HepG2 (cell line): ENCODE data around the gene SNRNP27. TPM values are rescaled to one million over a fixed set of nuclear protein-coding genes. Genes with fewer than 3 reads are reported as not detected.

Source experiments
- ARNT ChIP-seq: fragments of 450-650 bp; IDR thresholded peaks from 2 replicates; pipeline ENCODE4 v1.6.1; 2017
- BRD4 ChIP-seq: sonication (generic); formaldehyde crosslinking; IDR thresholded peaks from 2 replicates; pipeline ENCODE4 v1.4.0; 2020; ENCODE audit warnings: missing genetic modification reagents
- CCDC6 ChIP-seq: sonication (generic); formaldehyde crosslinking; IDR thresholded peaks from 2 replicates; pipeline ENCODE4 v1.8.1; 2022; ENCODE audit warnings: mild to moderate bottlenecking, missing genetic modification reagents, moderate library complexity
- FOXK2 ChIP-seq: fragments of 450-650 bp; IDR thresholded peaks from 2 replicates; pipeline ENCODE4 v1.6.1; 2016
- JUND ChIP-seq: sonication (generic); formaldehyde crosslinking; IDR thresholded peaks from 2 replicates; pipeline ENCODE4 v1.8.0; 2022; ENCODE audit warnings: mild to moderate bottlenecking, missing genetic modification reagents
- KAT8 ChIP-seq: IDR thresholded peaks from 2 replicates; pipeline ENCODE4 v1.6.1; 2016; ENCODE audit warnings: missing genetic modification reagents, missing compliant biosample characterization
- MTF1 ChIP-seq: sonication (generic); formaldehyde crosslinking; IDR thresholded peaks from 2 replicates; pipeline ENCODE4 v1.5.0; 2020; ENCODE audit warnings: missing genetic modification reagents
- POLR2AphosphoS2 ChIP-seq: IDR thresholded peaks from 2 replicates; pipeline ENCODE4 v1.6.1; 2011; ENCODE audit warnings: low read depth, low read length, improper control_type of control experiment
- TP53 ChIP-seq: sonication (generic); formaldehyde crosslinking; conservative IDR thresholded peaks from 2 replicates; pipeline ENCODE4 v1.4.0; 2020; ENCODE audit warnings: missing genetic modification reagents
- ZNF124 ChIP-seq: sonication (generic); formaldehyde crosslinking; IDR thresholded peaks from 2 replicates; pipeline ENCODE4 v1.4.0; 2020; ENCODE audit warnings: missing genetic modification reagents
- ZNF350 ChIP-seq: sonication (generic); formaldehyde crosslinking; IDR thresholded peaks from 2 replicates; pipeline ENCODE4 v1.4.0; 2020; ENCODE audit warnings: mild to moderate bottlenecking, low read depth, missing genetic modification reagents, borderline replicate concordance
- ZNF75D ChIP-seq: sonication (generic); formaldehyde crosslinking; IDR thresholded peaks from 2 replicates; pipeline ENCODE4 v1.8.1; 2023; ENCODE audit warnings: missing genetic modification reagents, mild to moderate bottlenecking, borderline replicate concordance
- ZNF83 ChIP-seq: sonication (generic); formaldehyde crosslinking; IDR thresholded peaks from 2 replicates; pipeline ENCODE4 v1.4.0; 2020; ENCODE audit warnings: missing genetic modification reagents, mild to moderate bottlenecking, borderline replicate concordance
- polyA plus RNA-seq, 8 experiments: library from polyadenylated mRNA; depleted of rRNA in 3 of 8; stranded (reverse) in 7 of 8; unstranded in 1 of 8; fragments of >200 nt; fragmentation: Illumina TruSeq in 4 of 8; extraction: Trizol in 4 of 8; gene quantifications; 2 replicates each; pipeline versions ENCODE4 v1.2.1 to v1.2.3, GENCODE V29; 2011 to 2016; ENCODE audit warnings: low read depth in 4 of 8, missing spikeins in 1 of 8, mixed read lengths in 1 of 8; ENCODE audit not compliant: insufficient read depth in 1 of 8
- total RNA-seq, 5 experiments: library from RNA; depleted of rRNA; stranded (reverse); fragments of >200 nt; fragmentation: Illumina TruSeq; extraction: Trizol; gene quantifications; 2 replicates each; pipeline ENCODE4 v1.2.3, GENCODE V29; 2016; ENCODE audit warnings: low read depth in 1 of 5
- TF ChIP-seq, protein P1 (sequence below): IDR thresholded peaks from 2 replicates; pipeline ENCODE4 v1.6.1; 2018; ENCODE audit warnings: missing genetic modification reagents
- TF ChIP-seq, protein P2 (sequence below): sonication (generic); formaldehyde crosslinking; IDR thresholded peaks from 2 replicates; pipeline ENCODE4 v1.5.0; 2020; ENCODE audit warnings: missing genetic modification reagents
- TF ChIP-seq, protein P3 (sequence below): sonication (generic); formaldehyde crosslinking; IDR thresholded peaks from 2 replicates; pipeline ENCODE4 v1.4.0; 2020; ENCODE audit warnings: missing genetic modification reagents
- TF ChIP-seq, protein P4 (sequence below), 2 experiments: fragments of 450-650 bp in 1 of 2; sonication (generic) in 1 of 2; formaldehyde crosslinking in 1 of 2; IDR thresholded peaks; 2 replicates each; pipeline versions ENCODE4 v1.6.1 to v1.8.0; 2016 to 2022; ENCODE audit warnings: antibody characterized with exemption in 1 of 2, mild to moderate bottlenecking in 1 of 2, missing genetic modification reagents in 1 of 2

The SNRNP27 gene
- total and polyA plus RNA-seq, 2 of the 13 experiments (the other 11 are each of a cell fraction or from before 2014, with no cell fraction given) = 49.8 to 54.6 TPM

DNA sequence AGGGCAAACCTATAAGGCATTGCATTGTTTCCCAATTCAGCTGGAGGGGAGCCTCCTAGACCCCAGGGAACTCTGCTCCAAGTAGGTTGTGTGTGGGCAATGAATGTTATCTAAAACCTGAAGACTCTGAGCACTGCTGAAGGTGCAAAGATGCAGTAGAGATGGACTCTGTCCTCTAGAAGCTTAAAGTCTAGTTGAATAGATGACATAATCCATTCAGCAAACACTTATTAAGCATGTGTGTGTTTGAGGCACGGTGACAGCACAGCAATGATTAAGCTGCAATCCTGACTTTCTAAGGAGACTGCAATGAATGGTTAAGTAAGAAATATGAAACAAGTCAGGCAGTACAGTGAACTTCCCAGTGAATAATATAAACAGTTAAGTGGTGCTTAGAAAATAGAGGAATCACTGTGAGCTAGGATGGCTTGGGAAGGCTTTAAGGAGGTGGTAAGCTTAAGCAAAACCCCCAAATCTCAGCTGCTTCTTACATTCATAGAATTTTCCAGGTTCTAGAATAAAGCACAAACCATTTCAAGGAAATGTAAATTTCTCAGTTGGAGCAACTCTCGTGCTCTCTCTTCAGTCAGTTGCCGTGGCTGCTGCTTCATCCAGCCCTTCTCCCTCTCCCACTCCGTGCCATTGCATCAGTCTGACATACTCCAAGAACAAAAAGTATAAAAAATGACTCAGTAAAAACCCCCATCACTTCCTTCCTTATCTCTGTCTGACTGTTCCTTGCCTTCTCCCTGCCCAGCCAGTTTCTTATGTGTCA lies 40.3 kb downstream of the SNRNP27 start (continued):
- TF ChIP-seq KAT8 (CRISPR knock-in tag) = no peak
- TF ChIP-seq, protein P1, sequence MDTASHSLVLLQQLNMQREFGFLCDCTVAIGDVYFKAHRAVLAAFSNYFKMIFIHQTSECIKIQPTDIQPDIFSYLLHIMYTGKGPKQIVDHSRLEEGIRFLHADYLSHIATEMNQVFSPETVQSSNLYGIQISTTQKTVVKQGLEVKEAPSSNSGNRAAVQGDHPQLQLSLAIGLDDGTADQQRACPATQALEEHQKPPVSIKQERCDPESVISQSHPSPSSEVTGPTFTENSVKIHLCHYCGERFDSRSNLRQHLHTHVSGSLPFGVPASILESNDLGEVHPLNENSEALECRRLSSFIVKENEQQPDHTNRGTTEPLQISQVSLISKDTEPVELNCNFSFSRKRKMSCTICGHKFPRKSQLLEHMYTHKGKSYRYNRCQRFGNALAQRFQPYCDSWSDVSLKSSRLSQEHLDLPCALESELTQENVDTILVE = 0 out of 2 replicates have a peak, but pooled peaks have one; percentile 30
- 0 out of 2 replicates have a peak, but pooled peaks have one; percentile 62 for TF ChIP-seq JUND (CRISPR knock-in tag)
- TF ChIP-seq ARNT = no peak
- TF ChIP-seq CCDC6 (CRISPR knock-in tag) = no peak
- TF ChIP-seq, protein P2, sequence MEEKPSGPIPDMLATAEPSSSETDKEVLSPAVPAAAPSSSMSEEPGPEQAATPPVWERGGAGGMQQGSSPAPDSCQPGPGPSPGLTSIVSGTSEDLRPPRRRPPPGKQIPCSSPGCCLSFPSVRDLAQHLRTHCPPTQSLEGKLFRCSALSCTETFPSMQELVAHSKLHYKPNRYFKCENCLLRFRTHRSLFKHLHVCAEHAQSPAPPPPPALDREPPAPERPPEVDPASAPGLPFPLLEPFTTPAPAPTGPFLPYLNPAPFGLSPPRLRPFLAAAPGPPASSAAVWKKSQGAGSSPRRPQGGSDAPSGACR = no peak
- TF ChIP-seq MTF1 (CRISPR knock-in tag) = no peak
- TF ChIP-seq, protein P3, sequence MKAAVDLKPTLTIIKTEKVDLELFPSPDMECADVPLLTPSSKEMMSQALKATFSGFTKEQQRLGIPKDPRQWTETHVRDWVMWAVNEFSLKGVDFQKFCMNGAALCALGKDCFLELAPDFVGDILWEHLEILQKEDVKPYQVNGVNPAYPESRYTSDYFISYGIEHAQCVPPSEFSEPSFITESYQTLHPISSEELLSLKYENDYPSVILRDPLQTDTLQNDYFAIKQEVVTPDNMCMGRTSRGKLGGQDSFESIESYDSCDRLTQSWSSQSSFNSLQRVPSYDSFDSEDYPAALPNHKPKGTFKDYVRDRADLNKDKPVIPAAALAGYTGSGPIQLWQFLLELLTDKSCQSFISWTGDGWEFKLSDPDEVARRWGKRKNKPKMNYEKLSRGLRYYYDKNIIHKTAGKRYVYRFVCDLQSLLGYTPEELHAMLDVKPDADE (CRISPR knock-in tag) = no peak
- no peak for TF ChIP-seq TP53 (CRISPR knock-in tag)
- no peak for TF ChIP-seq ZNF350 (CRISPR knock-in tag)
- TF ChIP-seq, protein P4, sequence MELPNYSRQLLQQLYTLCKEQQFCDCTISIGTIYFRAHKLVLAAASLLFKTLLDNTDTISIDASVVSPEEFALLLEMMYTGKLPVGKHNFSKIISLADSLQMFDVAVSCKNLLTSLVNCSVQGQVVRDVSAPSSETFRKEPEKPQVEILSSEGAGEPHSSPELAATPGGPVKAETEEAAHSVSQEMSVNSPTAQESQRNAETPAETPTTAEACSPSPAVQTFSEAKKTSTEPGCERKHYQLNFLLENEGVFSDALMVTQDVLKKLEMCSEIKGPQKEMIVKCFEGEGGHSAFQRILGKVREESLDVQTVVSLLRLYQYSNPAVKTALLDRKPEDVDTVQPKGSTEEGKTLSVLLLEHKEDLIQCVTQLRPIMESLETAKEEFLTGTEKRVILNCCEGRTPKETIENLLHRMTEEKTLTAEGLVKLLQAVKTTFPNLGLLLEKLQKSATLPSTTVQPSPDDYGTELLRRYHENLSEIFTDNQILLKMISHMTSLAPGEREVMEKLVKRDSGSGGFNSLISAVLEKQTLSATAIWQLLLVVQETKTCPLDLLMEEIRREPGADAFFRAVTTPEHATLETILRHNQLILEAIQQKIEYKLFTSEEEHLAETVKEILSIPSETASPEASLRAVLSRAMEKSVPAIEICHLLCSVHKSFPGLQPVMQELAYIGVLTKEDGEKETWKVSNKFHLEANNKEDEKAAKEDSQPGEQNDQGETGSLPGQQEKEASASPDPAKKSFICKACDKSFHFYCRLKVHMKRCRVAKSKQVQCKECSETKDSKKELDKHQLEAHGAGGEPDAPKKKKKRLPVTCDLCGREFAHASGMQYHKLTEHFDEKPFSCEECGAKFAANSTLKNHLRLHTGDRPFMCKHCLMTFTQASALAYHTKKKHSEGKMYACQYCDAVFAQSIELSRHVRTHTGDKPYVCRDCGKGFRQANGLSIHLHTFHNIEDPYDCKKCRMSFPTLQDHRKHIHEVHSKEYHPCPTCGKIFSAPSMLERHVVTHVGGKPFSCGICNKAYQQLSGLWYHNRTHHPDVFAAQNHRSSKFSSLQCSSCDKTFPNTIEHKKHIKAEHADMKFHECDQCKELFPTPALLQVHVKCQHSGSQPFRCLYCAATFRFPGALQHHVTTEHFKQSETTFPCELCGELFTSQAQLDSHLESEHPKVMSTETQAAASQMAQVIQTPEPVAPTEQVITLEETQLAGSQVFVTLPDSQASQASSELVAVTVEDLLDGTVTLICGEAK (IDR thresholded peaks at IDR 0.05) = no peak
- TF ChIP-seq, protein P4 (CRISPR knock-in tag; IDR thresholded peaks at IDR 0.05) = no peak
- TF ChIP-seq FOXK2 = no peak
- no peak for TF ChIP-seq BRD4 (CRISPR knock-in tag)
- no peak for TF ChIP-seq ZNF83 (CRISPR knock-in tag)
- no peak for TF ChIP-seq POLR2AphosphoS2
- no peak for TF ChIP-seq ZNF75D
- TF ChIP-seq ZNF124 = no peak; the same call in 1 of the 2 replicates
